ENCODE data around the gene NDUFA11. TPM values are rescaled to one million over a fixed set of nuclear protein-coding genes. Genes with fewer than 3 reads are reported as not detected.

NDUFA11 gene
- total RNA-seq, 1 experiment from 2014 or later = 143 TPM

GRCh38 chr19:5931251-5931650 is 27.7 kb upstream of the NDUFA11 start:
- peaks cover 22% of the 10 kb centered on the region for H3K36me3 Mint-ChIP-seq (ENCODE audit: insufficient read depth, unreplicated experiment)
- intact Hi-C loops (cut with micrococcal nuclease; ENCODE audit: unreplicated experiment) = no loop called here
- CTCF ChIA-PET = no interaction called here
- TF ChIP-seq, protein P1, sequence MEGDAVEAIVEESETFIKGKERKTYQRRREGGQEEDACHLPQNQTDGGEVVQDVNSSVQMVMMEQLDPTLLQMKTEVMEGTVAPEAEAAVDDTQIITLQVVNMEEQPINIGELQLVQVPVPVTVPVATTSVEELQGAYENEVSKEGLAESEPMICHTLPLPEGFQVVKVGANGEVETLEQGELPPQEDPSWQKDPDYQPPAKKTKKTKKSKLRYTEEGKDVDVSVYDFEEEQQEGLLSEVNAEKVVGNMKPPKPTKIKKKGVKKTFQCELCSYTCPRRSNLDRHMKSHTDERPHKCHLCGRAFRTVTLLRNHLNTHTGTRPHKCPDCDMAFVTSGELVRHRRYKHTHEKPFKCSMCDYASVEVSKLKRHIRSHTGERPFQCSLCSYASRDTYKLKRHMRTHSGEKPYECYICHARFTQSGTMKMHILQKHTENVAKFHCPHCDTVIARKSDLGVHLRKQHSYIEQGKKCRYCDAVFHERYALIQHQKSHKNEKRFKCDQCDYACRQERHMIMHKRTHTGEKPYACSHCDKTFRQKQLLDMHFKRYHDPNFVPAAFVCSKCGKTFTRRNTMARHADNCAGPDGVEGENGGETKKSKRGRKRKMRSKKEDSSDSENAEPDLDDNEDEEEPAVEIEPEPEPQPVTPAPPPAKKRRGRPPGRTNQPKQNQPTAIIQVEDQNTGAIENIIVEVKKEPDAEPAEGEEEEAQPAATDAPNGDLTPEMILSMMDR (IDR thresholded peaks at IDR 0.05; ENCODE audit: unreplicated experiment) = no peak
- H3K4me1 Mint-ChIP-seq (ENCODE audit: low read depth, unreplicated experiment) = no peaks in the 10 kb centered on the region
- BruUV-seq (replicated peaks) = no TSS peak
- H3K4me3 Mint-ChIP-seq (ENCODE audit: low read depth, unreplicated experiment) = no peak overlapping the region
- DNase-seq = no peak
- H3K27me3 Mint-ChIP-seq (ENCODE audit: unreplicated experiment) = no peaks in the 10 kb centered on the region
- no peaks in the 10 kb centered on the region for H3K9me3 Mint-ChIP-seq (ENCODE audit: low read depth, unreplicated experiment)
- H3K27ac Mint-ChIP-seq (ENCODE audit: unreplicated experiment) = no peak overlapping the region

DNA sequence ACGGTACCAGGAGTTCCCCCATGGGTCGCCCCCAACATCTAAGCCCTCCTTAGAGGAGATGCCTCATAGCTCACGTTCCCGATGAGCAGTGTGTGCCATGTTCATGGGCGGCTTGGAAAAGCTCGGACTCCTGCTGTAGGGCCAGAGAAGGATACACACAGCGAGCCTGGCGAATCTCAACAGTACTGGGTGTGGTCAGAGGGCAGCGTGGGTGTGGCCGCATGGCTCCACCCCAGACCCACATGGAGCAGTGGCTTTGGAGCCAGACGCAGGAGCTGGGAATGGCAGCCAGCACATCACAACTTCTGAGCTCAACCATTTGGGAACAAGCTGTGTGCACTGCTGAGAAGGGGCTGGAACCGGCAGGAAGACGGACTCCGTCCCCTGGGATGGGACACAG is 26.0 kb upstream of the NDUFA11 start:
- H3K36me3 Mint-ChIP-seq (ENCODE audit: insufficient read depth, unreplicated experiment) = peaks cover 22% of the 10 kb centered on the region
- no TSS peak for BruUV-seq (replicated peaks)
- no peak overlapping the region for H3K4me3 Mint-ChIP-seq (ENCODE audit: low read depth, unreplicated experiment)
- no peaks in the 10 kb centered on the region for H3K4me1 Mint-ChIP-seq (ENCODE audit: low read depth, unreplicated experiment)
- CTCF ChIA-PET = no interaction called here
- no peaks in the 10 kb centered on the region for H3K27me3 Mint-ChIP-seq (ENCODE audit: unreplicated experiment)
- H3K27ac Mint-ChIP-seq (ENCODE audit: unreplicated experiment) = no peak overlapping the region
- intact Hi-C loops (cut with micrococcal nuclease; ENCODE audit: unreplicated experiment) = no loop called here
- DNase-seq = no peak
- TF ChIP-seq, protein P1 (IDR thresholded peaks at IDR 0.05; ENCODE audit: unreplicated experiment) = no peak
- H3K9me3 Mint-ChIP-seq (ENCODE audit: low read depth, unreplicated experiment) = no peaks in the 10 kb centered on the region

DNA sequence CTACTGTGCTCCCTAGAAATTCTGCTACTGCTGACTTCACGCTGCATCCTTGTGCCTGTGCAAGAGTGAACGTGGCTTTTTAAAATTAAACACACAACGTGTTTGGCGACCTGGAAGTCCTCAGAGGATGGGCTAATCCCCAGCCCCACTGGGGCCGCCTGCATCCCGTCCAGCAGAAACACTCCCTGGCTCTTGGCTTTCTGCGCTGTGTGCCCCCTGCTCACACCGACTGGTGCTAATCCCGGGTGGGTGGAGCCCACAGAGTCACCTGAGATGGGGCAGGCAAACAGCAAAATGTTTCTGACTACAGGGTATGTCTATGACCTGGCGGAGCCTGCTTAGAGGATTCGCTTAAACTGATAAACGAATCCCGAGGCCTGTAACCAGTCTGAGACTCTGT is 25.6 kb upstream of the NDUFA11 start:
- no peak for DNase-seq
- CTCF ChIA-PET = no interaction called here
- Mint-ChIP-seq H3K9me3 (ENCODE audit: low read depth, unreplicated experiment) (no peaks in the 10 kb centered on the region), H3K27me3 (ENCODE audit: unreplicated experiment) (no peaks in the 10 kb centered on the region), H3K27ac (ENCODE audit: unreplicated experiment) (no peak overlapping the region), H3K4me1 (ENCODE audit: low read depth, unreplicated experiment) (no peaks in the 10 kb centered on the region), H3K36me3 (ENCODE audit: insufficient read depth, unreplicated experiment) (peaks cover 22% of the 10 kb centered on the region), H3K4me3 (ENCODE audit: low read depth, unreplicated experiment) (no peak overlapping the region)
- intact Hi-C loops (cut with micrococcal nuclease; ENCODE audit: unreplicated experiment) = no loop called here
- BruUV-seq (replicated peaks) = no TSS peak
- TF ChIP-seq, protein P1 (IDR thresholded peaks at IDR 0.05; ENCODE audit: unreplicated experiment) = no peak

DNA sequence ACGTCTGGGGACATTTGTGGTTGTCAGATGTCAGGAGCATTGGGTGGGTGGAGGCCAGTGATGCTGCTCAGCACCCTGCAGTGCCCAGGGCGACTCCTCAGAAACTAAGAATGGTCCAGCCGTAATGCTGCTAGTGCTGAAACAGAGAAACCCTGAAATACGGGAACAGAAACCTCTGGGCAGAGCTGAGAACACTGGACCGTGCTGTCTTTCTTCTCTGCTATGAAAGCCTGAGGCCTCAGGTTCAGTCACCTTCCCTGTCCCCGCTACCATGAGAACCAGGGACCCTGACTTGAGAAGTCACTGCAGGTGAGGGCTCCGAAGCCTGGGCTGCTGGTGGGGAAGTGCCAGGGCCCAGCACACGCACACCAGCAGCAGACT is 23.8 kb upstream of the NDUFA11 start:
- intact Hi-C loops (cut with micrococcal nuclease; ENCODE audit: unreplicated experiment) = no loop called here
- TF ChIP-seq, protein P1 (IDR thresholded peaks at IDR 0.05; ENCODE audit: unreplicated experiment) = no peak
- CTCF ChIA-PET = no interaction called here
- no peak overlapping the region for H3K4me3 Mint-ChIP-seq (ENCODE audit: low read depth, unreplicated experiment)
- no TSS peak for BruUV-seq (replicated peaks)
- H3K4me1 Mint-ChIP-seq (ENCODE audit: low read depth, unreplicated experiment) = no peaks in the 10 kb centered on the region
- no peaks in the 10 kb centered on the region for H3K27me3 Mint-ChIP-seq (ENCODE audit: unreplicated experiment)
- peaks cover 31% of the 10 kb centered on the region for H3K36me3 Mint-ChIP-seq (ENCODE audit: insufficient read depth, unreplicated experiment)
- DNase-seq = no peak
- no peak overlapping the region for H3K27ac Mint-ChIP-seq (ENCODE audit: unreplicated experiment)
- H3K9me3 Mint-ChIP-seq (ENCODE audit: low read depth, unreplicated experiment) = no peaks in the 10 kb centered on the region

Data from Calu3 (cell line).